GM20000 (cell line): ENCODE measurements around the gene MZT2A.
"Not testable (repeated sequence)": the region's sequence is repeated elsewhere in the genome, so short reads cannot be mapped to it uniquely, and the experiment has no call there.

Source experiments
- DNase-seq: peaks from one replicate; pipeline ENCODE4 v3.0.0; 2012; ENCODE audit warnings: low spot score
- CTCF ChIP-seq: IDR thresholded peaks from 2 replicates; pipeline ENCODE4 v1.5.1; 2012; ENCODE audit warnings: mild to moderate bottlenecking, control low read depth; ENCODE audit errors: extremely low read depth, missing control alignments

Gene MZT2A

DNA sequence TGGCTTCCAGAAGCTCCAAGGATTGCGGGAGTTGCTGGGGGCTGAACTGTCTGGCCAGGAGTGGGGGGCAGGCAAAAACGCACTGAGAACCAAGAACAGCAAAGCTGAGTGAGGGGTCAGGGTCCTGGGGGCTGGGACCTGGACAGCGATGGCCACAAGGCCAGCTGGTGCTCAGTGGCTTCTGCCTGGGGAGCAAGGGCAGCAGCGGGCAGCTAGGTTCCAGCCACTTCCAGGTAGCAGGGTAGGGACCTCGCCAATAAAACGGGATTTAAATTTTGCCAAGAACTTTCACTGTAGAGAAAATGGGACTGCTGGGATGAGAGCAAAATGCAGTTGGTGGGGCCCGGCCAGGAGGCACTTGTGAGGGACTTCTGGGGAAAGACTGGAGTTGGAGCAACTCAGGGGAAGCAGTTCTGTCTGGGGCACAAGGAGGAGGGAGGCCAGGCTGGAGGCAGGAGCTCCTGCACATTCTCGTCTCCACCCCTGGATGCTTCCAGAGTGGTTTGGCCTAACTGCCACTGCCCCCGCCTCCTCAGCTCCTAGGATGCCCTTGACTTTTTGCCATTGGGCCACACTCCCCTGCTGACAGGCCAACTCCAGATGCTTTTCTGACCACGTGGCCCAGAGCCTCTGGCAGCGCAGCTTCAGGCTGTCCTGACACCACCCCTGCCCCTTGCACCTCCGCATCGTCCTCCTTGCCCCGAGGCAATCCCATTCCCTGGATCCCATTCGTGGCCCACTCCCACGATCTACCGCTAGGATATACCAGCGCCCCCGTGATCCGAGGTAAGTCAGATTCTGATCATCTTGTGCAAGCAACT is 30.0 kb upstream of the MZT2A start:
- no peak for DNase-seq
- TF ChIP-seq CTCF: no peak

- not testable (repeated sequence) for DNase-seq
Observed at GRCh38 chr2:131521524-131521923, 29.3 kb upstream of the MZT2A start.

DNA sequence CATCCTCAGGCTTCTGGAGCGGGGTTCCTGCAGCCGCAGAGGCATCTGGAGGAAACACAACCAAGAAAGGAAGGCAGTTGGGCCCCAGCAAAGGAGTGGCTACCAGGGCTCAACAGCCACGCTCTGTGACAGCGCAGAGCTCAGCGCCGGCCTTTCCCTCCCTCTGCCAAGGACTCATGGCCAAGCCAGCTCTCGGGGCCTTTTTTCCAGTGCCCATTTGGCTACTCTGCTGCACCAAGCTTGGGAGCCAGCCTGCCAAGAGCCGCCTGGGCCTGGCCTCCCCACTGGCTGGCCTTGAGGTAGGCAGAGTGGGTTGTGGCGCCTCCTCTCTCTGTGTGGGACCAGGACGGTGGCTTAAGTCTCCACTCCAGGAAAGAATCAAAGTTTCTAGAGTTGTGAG is 28.3 kb upstream of the MZT2A start:
- no peak for TF ChIP-seq CTCF
- DNase-seq: no peak

DNA sequence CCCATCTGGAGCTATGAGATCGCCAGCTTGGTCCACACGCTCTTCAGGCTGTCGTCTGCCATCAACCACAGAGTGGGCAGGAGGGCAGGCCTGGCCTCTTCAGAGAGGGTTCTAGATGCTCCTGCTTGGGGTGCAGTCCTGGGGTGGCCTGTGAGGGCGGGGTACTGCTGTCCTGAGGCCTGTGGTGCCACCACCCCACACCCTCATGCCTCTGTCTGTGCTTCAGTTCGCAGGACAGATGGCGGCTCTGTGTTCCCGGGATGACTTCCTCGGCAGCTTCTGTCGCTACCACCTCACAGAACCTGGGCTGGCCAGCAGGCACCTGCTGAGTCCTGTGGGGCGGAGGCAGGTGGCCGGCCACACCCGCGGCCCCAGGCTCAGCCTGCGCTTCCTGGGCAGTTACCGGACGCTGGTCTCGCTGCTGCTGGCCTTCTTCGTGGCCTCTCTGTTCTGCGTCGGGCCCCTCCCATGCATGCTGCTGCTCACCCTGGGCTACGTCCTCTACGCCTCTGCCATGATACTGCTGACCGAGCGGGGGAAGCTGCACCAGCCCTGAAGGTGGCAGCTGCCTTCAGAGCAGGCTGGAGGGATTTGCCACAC is 27.8 kb upstream of the MZT2A start:
- DNase-seq: not testable (repeated sequence)

GRCh38 chr2:131519466-131519865 is 27.3 kb upstream of the MZT2A start:
- TF ChIP-seq CTCF: no peak
- no peak for DNase-seq

- DNase-seq: not testable (repeated sequence)
Observed at GRCh38 chr2:131518531-131518930, 26.3 kb upstream of the MZT2A start.

- not testable (repeated sequence) for DNase-seq
Observed at GRCh38 chr2:131517856-131518255, 25.7 kb upstream of the MZT2A start.

GRCh38 chr2:131517106-131517831 is 25.1 kb upstream of the MZT2A start:
- DNase-seq: no peak
- TF ChIP-seq CTCF: no peak

DNA sequence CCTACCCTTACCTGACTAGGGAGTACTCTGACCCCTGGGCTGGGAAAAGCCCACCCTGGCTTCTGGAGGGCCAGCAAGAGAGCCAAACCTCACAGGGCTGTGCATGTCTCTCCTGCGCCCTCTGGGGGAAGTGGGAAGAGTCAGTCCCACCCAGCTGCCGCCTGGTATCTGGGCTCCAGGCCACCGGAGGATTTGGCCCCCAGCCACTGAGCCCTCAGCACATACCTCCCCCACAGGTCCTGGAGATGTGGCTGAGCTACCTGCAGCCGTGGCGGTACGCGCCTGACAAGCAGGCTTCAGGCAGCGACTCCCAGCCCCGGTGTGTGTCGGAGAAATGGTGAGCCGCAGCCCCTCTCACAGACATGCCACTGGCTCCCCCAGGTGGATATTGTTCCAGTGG is 24.4 kb upstream of the MZT2A start:
- DNase-seq: not testable (repeated sequence)

- no peak for DNase-seq
Observed at GRCh38 chr2:131516011-131516410, 23.8 kb upstream of the MZT2A start.

GRCh38 chr2:131515235-131515634 is 23.0 kb upstream of the MZT2A start:
- not testable (repeated sequence) for DNase-seq

More at GRCh38 chr2:131516011-131516410, 23.8 kb upstream of the MZT2A start:
- no peak for TF ChIP-seq CTCF

- not testable (repeated sequence) for DNase-seq
Observed at GRCh38 chr2:131514408-131515166, 22.4 kb upstream of the MZT2A start.

- DNase-seq: not testable (repeated sequence)
Observed at GRCh38 chr2:131511969-131512870, 20.0 kb upstream of the MZT2A start.
